ENCODE measurements around the gene PPP1R15A. TPM values are rescaled to one million over a fixed set of nuclear protein-coding genes. Genes with fewer than 3 reads are reported as not detected.

The PPP1R15A gene
- total RNA-seq, 1 donor from 2014 or later, result 158 TPM

- H3K36me3 Mint-ChIP-seq, result peaks cover 12% of the 10 kb centered on the region
- peaks cover 8% of the 10 kb centered on the region for H3K4me1 Mint-ChIP-seq
- no peak overlapping the region for H3K4me3 Mint-ChIP-seq
- DNase-seq (ENCODE audit: low spot score in 2 of 2, unreplicated experiment in 2 of 2), result no peak
- TF ChIP-seq, protein P1, sequence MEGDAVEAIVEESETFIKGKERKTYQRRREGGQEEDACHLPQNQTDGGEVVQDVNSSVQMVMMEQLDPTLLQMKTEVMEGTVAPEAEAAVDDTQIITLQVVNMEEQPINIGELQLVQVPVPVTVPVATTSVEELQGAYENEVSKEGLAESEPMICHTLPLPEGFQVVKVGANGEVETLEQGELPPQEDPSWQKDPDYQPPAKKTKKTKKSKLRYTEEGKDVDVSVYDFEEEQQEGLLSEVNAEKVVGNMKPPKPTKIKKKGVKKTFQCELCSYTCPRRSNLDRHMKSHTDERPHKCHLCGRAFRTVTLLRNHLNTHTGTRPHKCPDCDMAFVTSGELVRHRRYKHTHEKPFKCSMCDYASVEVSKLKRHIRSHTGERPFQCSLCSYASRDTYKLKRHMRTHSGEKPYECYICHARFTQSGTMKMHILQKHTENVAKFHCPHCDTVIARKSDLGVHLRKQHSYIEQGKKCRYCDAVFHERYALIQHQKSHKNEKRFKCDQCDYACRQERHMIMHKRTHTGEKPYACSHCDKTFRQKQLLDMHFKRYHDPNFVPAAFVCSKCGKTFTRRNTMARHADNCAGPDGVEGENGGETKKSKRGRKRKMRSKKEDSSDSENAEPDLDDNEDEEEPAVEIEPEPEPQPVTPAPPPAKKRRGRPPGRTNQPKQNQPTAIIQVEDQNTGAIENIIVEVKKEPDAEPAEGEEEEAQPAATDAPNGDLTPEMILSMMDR (IDR thresholded peaks at IDR 0.05; ENCODE audit: unreplicated experiment), result no peak
- H3K9me3 Mint-ChIP-seq, result no peaks in the 10 kb centered on the region
- no peaks in the 10 kb centered on the region for H3K27me3 Mint-ChIP-seq (ENCODE audit: low read depth)
- no peak overlapping the region for H3K27ac Mint-ChIP-seq
Observed at GRCh38 chr19:48925240-48925843, 53.1 kb downstream of the PPP1R15A start.

Other genes starting within 250 kb of the PPP1R15A start
- gene DBP, start 235.0 kb upstream of the PPP1R15A start, total RNA-seq, result 11.5 to 13.2 TPM (median 13.1 TPM) in 3 replicates
- gene CA11, start 226.2 kb upstream of the PPP1R15A start, total RNA-seq, result 48.2 to 55.0 TPM (median 53.1 TPM) in 3 replicates
- 6.8 to 7.3 TPM (median 7.1 TPM) in 3 replicates for gene NTN5, start 199.4 kb upstream of the PPP1R15A start, total RNA-seq
- gene FUT2, start 176.4 kb upstream of the PPP1R15A start, total RNA-seq, result 0.20 TPM in 1 of 3 replicates, not detected in the others
- 5.8 to 6.5 TPM (median 6.0 TPM) in 3 replicates for gene MAMSTR, start 152.7 kb upstream of the PPP1R15A start, total RNA-seq
- gene RASIP1, start 131.8 kb upstream of the PPP1R15A start, total RNA-seq, result 1.4 to 2.1 TPM (median 1.5 TPM) in 3 replicates
- gene IZUMO1, start 125.5 kb upstream of the PPP1R15A start, total RNA-seq, result 0.45 to 0.80 TPM (median 0.49 TPM) in 3 replicates
- gene FUT1, start 119.8 kb upstream of the PPP1R15A start, total RNA-seq, result 3.5 to 4.4 TPM (median 4.3 TPM) in 3 replicates
- gene FGF21, start 116.9 kb upstream of the PPP1R15A start, total RNA-seq, result not detected in 3 replicates
- gene BCAT2, start 61.4 kb upstream of the PPP1R15A start, total RNA-seq, result 45.3 to 47.3 TPM (median 45.7 TPM) in 3 replicates
- gene HSD17B14, start 35.9 kb upstream of the PPP1R15A start, total RNA-seq, result 22.9 to 29.6 TPM (median 27.1 TPM) in 3 replicates
- 25.7 to 28.6 TPM (median 26.9 TPM) in 3 replicates for gene PLEKHA4, start 3.8 kb upstream of the PPP1R15A start, total RNA-seq
- 0.38 to 1.4 TPM (median 0.84 TPM) in 3 replicates for gene TULP2, start 26.3 kb downstream of the PPP1R15A start, total RNA-seq
- 152 to 159 TPM (median 159 TPM) in 3 replicates for gene NUCB1, start 27.9 kb downstream of the PPP1R15A start, total RNA-seq
- gene DHDH, start 61.3 kb downstream of the PPP1R15A start, total RNA-seq, result 2.3 to 3.5 TPM (median 3.2 TPM) in 3 replicates
- gene BAX, start 82.5 kb downstream of the PPP1R15A start, total RNA-seq, result 119 to 129 TPM (median 119 TPM) in 3 replicates
- gene FTL, start 92.9 kb downstream of the PPP1R15A start, total RNA-seq, result 1,022 to 1,078 TPM (median 1,064 TPM) in 3 replicates
- gene GYS1, start 120.9 kb downstream of the PPP1R15A start, total RNA-seq, result 53.6 to 60.5 TPM (median 58.8 TPM) in 3 replicates
- gene RUVBL2, start 121.5 kb downstream of the PPP1R15A start, total RNA-seq, result 62.2 to 67.5 TPM (median 64.2 TPM) in 3 replicates
- not detected in 3 replicates for gene LHB, start 144.7 kb downstream of the PPP1R15A start, total RNA-seq
- not detected in 3 replicates for gene CGB3, start 151.9 kb downstream of the PPP1R15A start, total RNA-seq
- gene CGB2, start 159.5 kb downstream of the PPP1R15A start, total RNA-seq, result 0.71 to 4.7 TPM (median 1.2 TPM) in 3 replicates
- gene CGB1, start 164.5 kb downstream of the PPP1R15A start, total RNA-seq, result 2.2 TPM in 1 of 3 replicates, not detected in the others
- 3.7 to 5.7 TPM (median 5.7 TPM) in 3 replicates for gene CGB5, start 171.4 kb downstream of the PPP1R15A start, total RNA-seq
- 0.29 to 0.31 TPM in 2 of 3 replicates, not detected in the other for gene CGB8, start 176.7 kb downstream of the PPP1R15A start, total RNA-seq
- 23.1 to 26.5 TPM (median 25.5 TPM) in 3 replicates for gene CGB7, start 185.3 kb downstream of the PPP1R15A start, total RNA-seq
- gene NTF4, start 192.4 kb downstream of the PPP1R15A start, total RNA-seq, result 48.5 to 50.8 TPM (median 49.6 TPM) in 3 replicates
- 0.07 TPM in 1 of 3 replicates, not detected in the others for gene KCNA7, start 200.3 kb downstream of the PPP1R15A start, total RNA-seq
- 393 to 413 TPM (median 403 TPM) in 3 replicates for gene SNRNP70, start 213.0 kb downstream of the PPP1R15A start, total RNA-seq
- gene LIN7B, start 241.9 kb downstream of the PPP1R15A start, total RNA-seq, result 9.6 to 12.8 TPM (median 9.8 TPM) in 3 replicates
- gene C19orf73, start 246.7 kb downstream of the PPP1R15A start, total RNA-seq, result 0.94 to 1.6 TPM (median 0.97 TPM) in 3 replicates
- gene PPFIA3, start 247.1 kb downstream of the PPP1R15A start, total RNA-seq, result 9.9 to 11.9 TPM (median 11.6 TPM) in 3 replicates

Data from mesothelial cell of epicardium (in vitro differentiated cells).